Measurements from ENCODE around the gene LUC7L.
"Not testable (repeated sequence)": the region's sequence is repeated elsewhere in the genome, so short reads cannot be mapped to it uniquely, and the experiment has no call there.

LUC7L gene

GRCh38 chr16:263944-264343 lies 34.7 kb upstream of the LUC7L start:
- no peak for DNase-seq (ENCODE audit: low spot score)

- no peak for DNase-seq (ENCODE audit: low spot score)
These were observed 34.0 kb upstream of the LUC7L start for GRCh38 chr16:263182-263774.

GRCh38 chr16:262121-262745 lies 33.0 kb upstream of the LUC7L start:
- no peak for DNase-seq (ENCODE audit: low spot score)

- DNase-seq (ENCODE audit: low spot score): no peak
These were observed 31.9 kb upstream of the LUC7L start for GRCh38 chr16:261031-261691.

GRCh38 chr16:260326-260725 lies 31.1 kb upstream of the LUC7L start:
- no peak for DNase-seq (ENCODE audit: low spot score)

- DNase-seq (ENCODE audit: low spot score): no peak
These were observed 30.6 kb upstream of the LUC7L start for GRCh38 chr16:259814-260253.

- DNase-seq (ENCODE audit: low spot score): no peak
These were observed 30.0 kb upstream of the LUC7L start for GRCh38 chr16:259226-259625.

- DNase-seq (ENCODE audit: low spot score): not testable (repeated sequence)
These were observed 28.8 kb upstream of the LUC7L start for GRCh38 chr16:258091-258490.

- DNase-seq (ENCODE audit: low spot score): no peak
These were observed 25.9 kb upstream of the LUC7L start for GRCh38 chr16:255183-255582.

GRCh38 chr16:254461-254860 lies 25.2 kb upstream of the LUC7L start:
- DNase-seq (ENCODE audit: low spot score): no peak

GRCh38 chr16:253833-254232 lies 24.6 kb upstream of the LUC7L start:
- no peak for DNase-seq (ENCODE audit: low spot score)

- DNase-seq (ENCODE audit: low spot score): no peak
These were observed 23.4 kb upstream of the LUC7L start for GRCh38 chr16:252366-253337.

GRCh38 chr16:249431-249830 lies 20.2 kb upstream of the LUC7L start:
- DNase-seq (ENCODE audit: low spot score): no peak

GRCh38 chr16:247027-247426 lies 17.8 kb upstream of the LUC7L start:
- DNase-seq (ENCODE audit: low spot score): no peak

- no peak for DNase-seq (ENCODE audit: low spot score)
These were observed 15.9 kb upstream of the LUC7L start for GRCh38 chr16:245105-245504.

GRCh38 chr16:243348-243747 lies 14.1 kb upstream of the LUC7L start:
- no peak for DNase-seq (ENCODE audit: low spot score)

GRCh38 chr16:242281-242680 lies 13.0 kb upstream of the LUC7L start:
- DNase-seq (ENCODE audit: low spot score): no peak

GRCh38 chr16:240559-240958 lies 11.3 kb upstream of the LUC7L start:
- no peak for DNase-seq (ENCODE audit: low spot score)

GRCh38 chr16:239948-240277 lies 10.7 kb upstream of the LUC7L start:
- no peak for DNase-seq (ENCODE audit: low spot score)

- DNase-seq (ENCODE audit: low spot score): peak; percentile 98
These were observed 5.4 kb upstream of the LUC7L start, which contains the start of gene FAM234A for GRCh38 chr16:234468-235305. Gene FAM234A, plus strand, starts transcription at chr16:234821. Its CDS starts 19,593 bp downstream, at chr16:254414.

GRCh38 chr16:230949-231348 lies 1.7 kb upstream of the LUC7L start:
- no peak for DNase-seq (ENCODE audit: low spot score)

Data from AG08395 (cell line).